ENCODE measurements around the gene TNRC6C.

DNA sequence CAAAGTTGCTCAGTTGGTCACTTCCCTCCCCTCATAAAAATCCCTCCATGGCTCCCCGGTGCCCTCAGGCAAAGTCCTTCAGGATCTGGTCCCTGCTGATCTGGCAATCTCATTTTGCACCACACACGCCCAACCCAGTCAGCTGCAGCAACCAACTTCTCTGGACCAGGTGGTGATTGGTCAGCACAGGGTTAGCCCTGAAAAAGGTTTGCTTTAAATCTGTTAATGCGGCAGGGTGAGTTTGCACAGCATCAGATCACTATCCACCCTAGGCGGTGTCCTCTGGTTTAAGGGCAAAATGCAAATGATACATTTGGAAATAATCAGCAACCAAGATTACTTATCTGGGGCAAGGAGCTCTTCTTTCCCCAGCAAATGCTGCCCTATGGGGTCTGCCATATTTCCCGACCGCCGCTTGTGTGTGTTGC, 42.9 kb upstream of the TNRC6C start:
- no peak for TF ChIP-seq POLR2A (IDR thresholded peaks at IDR 0.05; ENCODE audit: insufficient read depth in 1 of 2, low read depth in 2 of 2, low read length in 2 of 2)
- TF ChIP-seq RAD21 (CRISPR knock-in tag; IDR thresholded peaks at IDR 0.05) = no peak
- TF ChIP-seq ZNF326 (CRISPR knock-in tag; IDR thresholded peaks at IDR 0.05; ENCODE audit: borderline replicate concordance) = no peak
- TF ChIP-seq, protein P1, sequence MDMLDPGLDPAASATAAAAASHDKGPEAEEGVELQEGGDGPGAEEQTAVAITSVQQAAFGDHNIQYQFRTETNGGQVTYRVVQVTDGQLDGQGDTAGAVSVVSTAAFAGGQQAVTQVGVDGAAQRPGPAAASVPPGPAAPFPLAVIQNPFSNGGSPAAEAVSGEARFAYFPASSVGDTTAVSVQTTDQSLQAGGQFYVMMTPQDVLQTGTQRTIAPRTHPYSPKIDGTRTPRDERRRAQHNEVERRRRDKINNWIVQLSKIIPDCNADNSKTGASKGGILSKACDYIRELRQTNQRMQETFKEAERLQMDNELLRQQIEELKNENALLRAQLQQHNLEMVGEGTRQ (IDR thresholded peaks at IDR 0.05; ENCODE audit: low read depth, low read length) = no peak
- TF ChIP-seq, protein P1 (CRISPR knock-in tag; IDR thresholded peaks at IDR 0.05; ENCODE audit: borderline replicate concordance) = no peak
- TF ChIP-seq, protein P2, sequence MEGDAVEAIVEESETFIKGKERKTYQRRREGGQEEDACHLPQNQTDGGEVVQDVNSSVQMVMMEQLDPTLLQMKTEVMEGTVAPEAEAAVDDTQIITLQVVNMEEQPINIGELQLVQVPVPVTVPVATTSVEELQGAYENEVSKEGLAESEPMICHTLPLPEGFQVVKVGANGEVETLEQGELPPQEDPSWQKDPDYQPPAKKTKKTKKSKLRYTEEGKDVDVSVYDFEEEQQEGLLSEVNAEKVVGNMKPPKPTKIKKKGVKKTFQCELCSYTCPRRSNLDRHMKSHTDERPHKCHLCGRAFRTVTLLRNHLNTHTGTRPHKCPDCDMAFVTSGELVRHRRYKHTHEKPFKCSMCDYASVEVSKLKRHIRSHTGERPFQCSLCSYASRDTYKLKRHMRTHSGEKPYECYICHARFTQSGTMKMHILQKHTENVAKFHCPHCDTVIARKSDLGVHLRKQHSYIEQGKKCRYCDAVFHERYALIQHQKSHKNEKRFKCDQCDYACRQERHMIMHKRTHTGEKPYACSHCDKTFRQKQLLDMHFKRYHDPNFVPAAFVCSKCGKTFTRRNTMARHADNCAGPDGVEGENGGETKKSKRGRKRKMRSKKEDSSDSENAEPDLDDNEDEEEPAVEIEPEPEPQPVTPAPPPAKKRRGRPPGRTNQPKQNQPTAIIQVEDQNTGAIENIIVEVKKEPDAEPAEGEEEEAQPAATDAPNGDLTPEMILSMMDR (CRISPR knock-in tag; IDR thresholded peaks at IDR 0.05) = no peak
- no peak for TF ChIP-seq EP300 (IDR thresholded peaks at IDR 0.05; ENCODE audit: low read depth in 2 of 2, low read length in 2 of 2)
- no peak for TF ChIP-seq EP300 (CRISPR knock-in tag; IDR thresholded peaks at IDR 0.05; ENCODE audit: borderline replicate concordance)
- TF ChIP-seq, protein P3, sequence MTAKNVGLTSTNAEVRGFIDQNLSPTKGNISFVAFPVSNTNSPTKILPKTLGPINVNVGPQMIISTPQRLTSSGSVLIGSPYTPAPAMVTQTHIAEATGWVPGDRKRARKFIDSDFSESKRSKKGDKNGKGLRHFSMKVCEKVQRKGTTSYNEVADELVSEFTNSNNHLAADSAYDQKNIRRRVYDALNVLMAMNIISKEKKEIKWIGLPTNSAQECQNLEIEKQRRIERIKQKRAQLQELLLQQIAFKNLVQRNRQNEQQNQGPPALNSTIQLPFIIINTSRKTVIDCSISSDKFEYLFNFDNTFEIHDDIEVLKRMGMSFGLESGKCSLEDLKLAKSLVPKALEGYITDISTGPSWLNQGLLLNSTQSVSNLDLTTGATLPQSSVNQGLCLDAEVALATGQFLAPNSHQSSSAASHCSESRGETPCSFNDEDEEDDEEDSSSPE (CRISPR knock-in tag; IDR thresholded peaks at IDR 0.05) = no peak
- TF ChIP-seq, protein P4, sequence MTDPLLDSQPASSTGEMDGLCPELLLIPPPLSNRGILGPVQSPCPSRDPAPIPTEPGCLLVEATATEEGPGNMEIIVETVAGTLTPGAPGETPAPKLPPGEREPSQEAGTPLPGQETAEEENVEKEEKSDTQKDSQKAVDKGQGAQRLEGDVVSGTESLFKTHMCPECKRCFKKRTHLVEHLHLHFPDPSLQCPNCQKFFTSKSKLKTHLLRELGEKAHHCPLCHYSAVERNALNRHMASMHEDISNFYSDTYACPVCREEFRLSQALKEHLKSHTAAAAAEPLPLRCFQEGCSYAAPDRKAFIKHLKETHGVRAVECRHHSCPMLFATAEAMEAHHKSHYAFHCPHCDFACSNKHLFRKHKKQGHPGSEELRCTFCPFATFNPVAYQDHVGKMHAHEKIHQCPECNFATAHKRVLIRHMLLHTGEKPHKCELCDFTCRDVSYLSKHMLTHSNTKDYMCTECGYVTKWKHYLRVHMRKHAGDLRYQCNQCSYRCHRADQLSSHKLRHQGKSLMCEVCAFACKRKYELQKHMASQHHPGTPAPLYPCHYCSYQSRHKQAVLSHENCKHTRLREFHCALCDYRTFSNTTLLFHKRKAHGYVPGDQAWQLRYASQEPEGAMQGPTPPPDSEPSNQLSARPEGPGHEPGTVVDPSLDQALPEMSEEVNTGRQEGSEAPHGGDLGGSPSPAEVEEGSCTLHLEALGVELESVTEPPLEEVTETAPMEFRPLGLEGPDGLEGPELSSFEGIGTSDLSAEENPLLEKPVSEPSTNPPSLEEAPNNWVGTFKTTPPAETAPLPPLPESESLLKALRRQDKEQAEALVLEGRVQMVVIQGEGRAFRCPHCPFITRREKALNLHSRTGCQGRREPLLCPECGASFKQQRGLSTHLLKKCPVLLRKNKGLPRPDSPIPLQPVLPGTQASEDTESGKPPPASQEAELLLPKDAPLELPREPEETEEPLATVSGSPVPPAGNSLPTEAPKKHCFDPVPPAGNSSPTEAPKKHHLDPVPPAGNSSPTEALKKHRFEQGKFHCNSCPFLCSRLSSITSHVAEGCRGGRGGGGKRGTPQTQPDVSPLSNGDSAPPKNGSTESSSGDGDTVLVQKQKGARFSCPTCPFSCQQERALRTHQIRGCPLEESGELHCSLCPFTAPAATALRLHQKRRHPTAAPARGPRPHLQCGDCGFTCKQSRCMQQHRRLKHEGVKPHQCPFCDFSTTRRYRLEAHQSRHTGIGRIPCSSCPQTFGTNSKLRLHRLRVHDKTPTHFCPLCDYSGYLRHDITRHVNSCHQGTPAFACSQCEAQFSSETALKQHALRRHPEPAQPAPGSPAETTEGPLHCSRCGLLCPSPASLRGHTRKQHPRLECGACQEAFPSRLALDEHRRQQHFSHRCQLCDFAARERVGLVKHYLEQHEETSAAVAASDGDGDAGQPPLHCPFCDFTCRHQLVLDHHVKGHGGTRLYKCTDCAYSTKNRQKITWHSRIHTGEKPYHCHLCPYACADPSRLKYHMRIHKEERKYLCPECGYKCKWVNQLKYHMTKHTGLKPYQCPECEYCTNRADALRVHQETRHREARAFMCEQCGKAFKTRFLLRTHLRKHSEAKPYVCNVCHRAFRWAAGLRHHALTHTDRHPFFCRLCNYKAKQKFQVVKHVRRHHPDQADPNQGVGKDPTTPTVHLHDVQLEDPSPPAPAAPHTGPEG (CRISPR knock-in tag; IDR thresholded peaks at IDR 0.05) = no peak
- TF ChIP-seq, protein P5, sequence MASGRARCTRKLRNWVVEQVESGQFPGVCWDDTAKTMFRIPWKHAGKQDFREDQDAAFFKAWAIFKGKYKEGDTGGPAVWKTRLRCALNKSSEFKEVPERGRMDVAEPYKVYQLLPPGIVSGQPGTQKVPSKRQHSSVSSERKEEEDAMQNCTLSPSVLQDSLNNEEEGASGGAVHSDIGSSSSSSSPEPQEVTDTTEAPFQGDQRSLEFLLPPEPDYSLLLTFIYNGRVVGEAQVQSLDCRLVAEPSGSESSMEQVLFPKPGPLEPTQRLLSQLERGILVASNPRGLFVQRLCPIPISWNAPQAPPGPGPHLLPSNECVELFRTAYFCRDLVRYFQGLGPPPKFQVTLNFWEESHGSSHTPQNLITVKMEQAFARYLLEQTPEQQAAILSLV (CRISPR knock-in tag; IDR thresholded peaks at IDR 0.05; ENCODE audit: borderline replicate concordance) = no peak
- no peak for TF ChIP-seq ZNF543 (CRISPR knock-in tag; IDR thresholded peaks at IDR 0.05)
- no peak for TF ChIP-seq JUN (CRISPR knock-in tag; IDR thresholded peaks at IDR 0.05)
- no peak for TF ChIP-seq SMC3 (IDR thresholded peaks at IDR 0.05; ENCODE audit: low read length)
- no peak for TF ChIP-seq HNRNPUL1 (IDR thresholded peaks at IDR 0.05; ENCODE audit: low read depth, low read length)
- TF ChIP-seq CEBPB (IDR thresholded peaks at IDR 0.05; ENCODE audit: borderline replicate concordance, low read depth, low read length) = no peak
